Endodermal cell (in vitro differentiated cells): ENCODE results near the gene FADS2. TPM values are rescaled to one million over a fixed set of nuclear protein-coding genes. Genes with fewer than 3 reads are reported as not detected.

Experiments
- DNase-seq: peaks from one replicate; pipeline ENCODE4 v3.0.0-alpha.2; 2017
- H3K27ac ChIP-seq: 2 replicates; pipeline ENCODE4 v1.5.1; 2013; ENCODE audit warnings: mild to moderate bottlenecking, low read depth, low read length, moderate library complexity
- H3K27me3 ChIP-seq: 2 replicates; pipeline ENCODE4 v1.6.1; 2013; ENCODE audit warnings: mild to moderate bottlenecking, low read length, moderate library complexity; ENCODE audit not compliant: insufficient read depth, control insufficient read depth, poor library complexity, severe bottlenecking
- H3K36me3 ChIP-seq: 2 replicates; pipeline ENCODE4 v1.7.0; 2013; ENCODE audit warnings: mild to moderate bottlenecking, low read length, moderate library complexity; ENCODE audit not compliant: control insufficient read depth, insufficient read depth
- H3K4me1 ChIP-seq: one replicate; pipeline ENCODE4 v1.7.0; 2013; ENCODE audit warnings: low read length; ENCODE audit not compliant: control insufficient read depth, insufficient read depth
- H3K4me3 ChIP-seq: 2 replicates; pipeline ENCODE4 v1.5.1; 2013; ENCODE audit warnings: mild to moderate bottlenecking, low read length, moderate library complexity
- H3K9ac ChIP-seq: 2 replicates; pipeline ENCODE4 v1.6.1; 2013; ENCODE audit warnings: mild to moderate bottlenecking, low read length, moderate library complexity; ENCODE audit not compliant: poor library complexity, severe bottlenecking; ENCODE audit errors: extremely low read depth
- H3K9me3 ChIP-seq: 2 replicates; pipeline ENCODE4 v1.6.1; 2013; ENCODE audit warnings: mild to moderate bottlenecking, low read length, moderate library complexity; ENCODE audit not compliant: control insufficient read depth
- H3K27ac Mint-ChIP-seq: 2 replicates; pipeline ENCODE4 v1.8.0; 2020; ENCODE audit warnings: mixed read lengths
- H3K27me3 Mint-ChIP-seq: 2 replicates; pipeline ENCODE4 v1.8.0; 2021; ENCODE audit warnings: mild to moderate bottlenecking, mixed read lengths; ENCODE audit not compliant: insufficient read depth
- H3K36me3 Mint-ChIP-seq: 2 replicates; pipeline ENCODE4 v1.8.0; 2020; ENCODE audit warnings: low read depth, mixed read lengths
- H3K4me1 Mint-ChIP-seq: 2 replicates; pipeline ENCODE4 v1.8.0; 2020; ENCODE audit warnings: mixed read lengths
- H3K4me3 Mint-ChIP-seq: 2 replicates; pipeline ENCODE4 v1.8.0; 2020; ENCODE audit warnings: mild to moderate bottlenecking, moderate library complexity, mixed read lengths
- H3K9me3 Mint-ChIP-seq: 2 replicates; pipeline ENCODE4 v1.8.0; 2020; ENCODE audit warnings: mild to moderate bottlenecking, mixed read lengths
- CTCF ChIP-seq: fragments of 200-600 bp; sonication (generic); conservative IDR thresholded peaks from 2 replicates; pipeline ENCODE4 v1.5.0; 2021; ENCODE audit warnings: antibody characterized with exemption, mild to moderate bottlenecking
- WGBS, 2 experiments: methylation state at CpG; one replicate each; pipeline versions ENCODE4 v1.1.5 to v1.1.7; 2013; ENCODE audit warnings: missing lambda C conversion rate in 2 of 2, mixed read lengths in 1 of 2; ENCODE audit not compliant: insufficient coverage in 1 of 2, insufficient read length in 1 of 2; 5-methylcytosine and 5-hydroxymethylcytosine counted together
- total RNA-seq, 2 donors: library from RNA; stranded (reverse); fragmentation: NEBNext Ultra II Directional in 1 of 2; extraction: Animal tissue kit (Norgen Biotek cat#: 25700) in 1 of 2; gene quantifications; 2 replicates in 1 of 2; 3 replicates in 1 of 2; pipeline ENCODE4 v1.2.1, GENCODE V29; 2021

The FADS2 gene
- total RNA-seq, 2 donors from 2014 or later, result 344 to 381 TPM

- Mint-ChIP-seq H3K27me3 (no peaks in the 10 kb centered on the region), H3K27ac (peak overlapping the region; percentile 100), H3K36me3 (peaks cover 42% of the 10 kb centered on the region), H3K4me3 (peak overlapping the region; percentile 90), H3K9me3 (no peaks in the 10 kb centered on the region), H3K4me1 (peaks cover 15% of the 10 kb centered on the region)
- Histone ChIP-seq H3K9ac (peak overlapping the region; percentile 99), H3K4me3 (peak overlapping the region; percentile 92), H3K27me3 (no peaks in the 10 kb centered on the region), H3K4me1 (no peaks in the 10 kb centered on the region), H3K27ac (peak overlapping the region; percentile 94), H3K9me3 (no peaks in the 10 kb centered on the region), H3K36me3 (peaks cover 59% of the 10 kb centered on the region)
- TF ChIP-seq CTCF, result peak; percentile 35
- DNase-seq, result peak; percentile 77
- WGBS, 2 experiments, result 10 to 11% methylated on average over 11 to 14 of the region's 14 CpGs
These were observed 36.3 kb upstream of the FADS2 start for GRCh38 chr11:61791737-61792309.

GRCh38 chr11:61792310-61793082 is 35.6 kb upstream of the FADS2 start, which contains the start of the genes FEN1 and TMEM258:
FEN1 (plus strand) TSS chr11:61792911; CDS start chr11:61795362, 2,451 bp downstream.
TMEM258 (minus strand) TSS chr11:61792599; CDS start chr11:61792558, 41 bp downstream.
- H3K4me1 ChIP-seq, result no peaks in the 10 kb centered on the region
- no peaks in the 10 kb centered on the region for H3K27me3 Mint-ChIP-seq
- peak within 1 kb of the TSS; percentile 99 for H3K9ac ChIP-seq
- peaks cover 36% of the 10 kb centered on the region for H3K36me3 Mint-ChIP-seq
- H3K4me1 Mint-ChIP-seq, result peaks cover 15% of the 10 kb centered on the region
- DNase-seq, result peak; percentile 96
- peak within 1 kb of the TSS; percentile 94 for H3K27ac ChIP-seq
- H3K9me3 ChIP-seq, result no peaks in the 10 kb centered on the region
- H3K9me3 Mint-ChIP-seq, result no peaks in the 10 kb centered on the region
- H3K4me3 ChIP-seq, result peak within 1 kb of the TSS; percentile 92
- H3K36me3 ChIP-seq, result peaks cover 57% of the 10 kb centered on the region
- TF ChIP-seq CTCF, result no peak
- no peaks in the 10 kb centered on the region for H3K27me3 ChIP-seq
- H3K4me3 Mint-ChIP-seq, result peak within 1 kb of the TSS; percentile 90
- WGBS, 2 experiments, result 0% methylated on average over 21 to 61 of the region's 61 CpGs
- H3K27ac Mint-ChIP-seq, result peak within 1 kb of the TSS; percentile 100

GRCh38 chr11:61793083-61793828 is 34.8 kb upstream of the FADS2 start:
- Mint-ChIP-seq H3K4me1 (peaks cover 15% of the 10 kb centered on the region), H3K9me3 (no peaks in the 10 kb centered on the region), H3K27ac (peak overlapping the region; percentile 100), H3K36me3 (peaks cover 36% of the 10 kb centered on the region), H3K4me3 (peak overlapping the region; percentile 90), H3K27me3 (no peaks in the 10 kb centered on the region)
- H3K27ac ChIP-seq, result peak overlapping the region; percentile 94
- no peaks in the 10 kb centered on the region for H3K4me1 ChIP-seq
- no peaks in the 10 kb centered on the region for H3K9me3 ChIP-seq
- H3K36me3 ChIP-seq, result peaks cover 58% of the 10 kb centered on the region
- 6 to 12% methylated on average over 19 to 26 of the region's 29 CpGs for WGBS, 2 experiments
- H3K4me3 ChIP-seq, result peak overlapping the region; percentile 92
- DNase-seq, result no peak
- H3K27me3 ChIP-seq, result no peaks in the 10 kb centered on the region
- TF ChIP-seq CTCF, result no peak
- peak overlapping the region; percentile 99 for H3K9ac ChIP-seq
